Lower leg skin (tissue), 3 donors: Measurements from ENCODE around the gene ZNF462.

Source experiments
- POLR2A ChIP-seq, 2 donors: fragments of 450-650 bp; IDR thresholded peaks; one replicate each; pipeline ENCODE4 v1.6.1; 2016 to 2017; ENCODE audit warnings: antibody characterized with exemption in 2 of 2, mild to moderate bottlenecking in 1 of 2, moderate library complexity in 1 of 2
- TF ChIP-seq, protein P1 (sequence below), 3 donors: fragments of 450-650 bp; IDR thresholded peaks; one replicate each; pipeline ENCODE4 v1.5.1; 2016; ENCODE audit warnings: antibody characterized with exemption in 3 of 3, mild to moderate bottlenecking in 3 of 3, moderate library complexity in 2 of 3

DNA sequence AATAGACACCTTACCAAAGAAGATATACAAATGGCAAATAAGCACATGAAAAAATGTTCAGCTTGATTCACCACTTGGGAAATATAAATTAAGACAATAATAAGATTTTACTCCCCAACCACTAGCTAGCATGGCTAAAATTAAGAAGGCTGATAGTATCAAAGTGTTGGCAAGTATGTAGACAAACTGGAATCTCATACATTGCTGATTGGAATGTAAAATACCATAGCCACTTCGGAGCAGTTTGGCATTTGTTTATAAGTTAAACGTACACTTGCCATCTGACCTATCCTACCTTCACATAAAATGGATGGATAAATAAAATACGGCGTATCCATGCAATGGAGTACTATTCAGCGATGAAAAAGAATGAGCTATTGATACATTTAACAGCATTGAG lies 129.2 kb downstream of the ZNF462 start:
- TF ChIP-seq, protein P1, sequence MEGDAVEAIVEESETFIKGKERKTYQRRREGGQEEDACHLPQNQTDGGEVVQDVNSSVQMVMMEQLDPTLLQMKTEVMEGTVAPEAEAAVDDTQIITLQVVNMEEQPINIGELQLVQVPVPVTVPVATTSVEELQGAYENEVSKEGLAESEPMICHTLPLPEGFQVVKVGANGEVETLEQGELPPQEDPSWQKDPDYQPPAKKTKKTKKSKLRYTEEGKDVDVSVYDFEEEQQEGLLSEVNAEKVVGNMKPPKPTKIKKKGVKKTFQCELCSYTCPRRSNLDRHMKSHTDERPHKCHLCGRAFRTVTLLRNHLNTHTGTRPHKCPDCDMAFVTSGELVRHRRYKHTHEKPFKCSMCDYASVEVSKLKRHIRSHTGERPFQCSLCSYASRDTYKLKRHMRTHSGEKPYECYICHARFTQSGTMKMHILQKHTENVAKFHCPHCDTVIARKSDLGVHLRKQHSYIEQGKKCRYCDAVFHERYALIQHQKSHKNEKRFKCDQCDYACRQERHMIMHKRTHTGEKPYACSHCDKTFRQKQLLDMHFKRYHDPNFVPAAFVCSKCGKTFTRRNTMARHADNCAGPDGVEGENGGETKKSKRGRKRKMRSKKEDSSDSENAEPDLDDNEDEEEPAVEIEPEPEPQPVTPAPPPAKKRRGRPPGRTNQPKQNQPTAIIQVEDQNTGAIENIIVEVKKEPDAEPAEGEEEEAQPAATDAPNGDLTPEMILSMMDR (IDR thresholded peaks at IDR 0.05) = no peak
- no peak for TF ChIP-seq POLR2A (IDR thresholded peaks at IDR 0.05)
